Mucosa of gallbladder (tissue), 1 donor: ENCODE measurements around the gene NDC80. TPM values are rescaled to one million over a fixed set of nuclear protein-coding genes. Genes with fewer than 3 reads are reported as not detected.
A peak's percentile ranks its signal among the peaks of the same experiment; 100 is the strongest.
"Not testable (repeated sequence)": the region's sequence is repeated elsewhere in the genome, so short reads cannot be mapped to it uniquely, and the experiment has no call there.

Experiments used
- DNase-seq: peaks from one replicate; pipeline ENCODE4 v3.0.0-alpha.2; 2020; ENCODE audit warnings: low spot score
- total RNA-seq: library from RNA; stranded (reverse); gene quantifications from one replicate; pipeline ENCODE4 v1.2.1, GENCODE V29; 2021
- donor health status: DM: no; HTN: no; CAD: no.

Gene NDC80
- total RNA-seq, 1 donor from 2014 or later = 1.4 TPM

GRCh38 chr18:2625217-2625616, 53.9 kb downstream of the NDC80 start:
- DNase-seq = no peak

GRCh38 chr18:2627821-2628276, 56.5 kb downstream of the NDC80 start:
- DNase-seq = no peak

DNA sequence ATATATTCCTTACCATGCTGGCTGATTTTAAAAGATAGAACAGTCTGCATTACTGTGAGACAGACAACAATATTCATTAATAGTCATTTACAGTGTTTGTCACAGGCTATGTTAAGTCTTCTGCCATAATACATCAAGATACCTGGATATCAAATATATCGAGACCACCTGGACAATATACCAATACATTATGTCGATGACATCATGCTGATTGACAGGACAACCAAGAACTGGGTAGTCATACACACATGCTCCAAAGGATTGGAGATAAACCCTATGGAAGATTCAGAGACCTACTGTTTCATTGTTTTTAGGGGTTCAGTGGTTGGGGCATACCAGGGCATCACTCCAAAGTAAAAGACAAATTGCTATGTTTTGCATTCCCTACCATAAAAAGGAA, 57.6 kb downstream of the NDC80 start:
- no peak for DNase-seq

DNA sequence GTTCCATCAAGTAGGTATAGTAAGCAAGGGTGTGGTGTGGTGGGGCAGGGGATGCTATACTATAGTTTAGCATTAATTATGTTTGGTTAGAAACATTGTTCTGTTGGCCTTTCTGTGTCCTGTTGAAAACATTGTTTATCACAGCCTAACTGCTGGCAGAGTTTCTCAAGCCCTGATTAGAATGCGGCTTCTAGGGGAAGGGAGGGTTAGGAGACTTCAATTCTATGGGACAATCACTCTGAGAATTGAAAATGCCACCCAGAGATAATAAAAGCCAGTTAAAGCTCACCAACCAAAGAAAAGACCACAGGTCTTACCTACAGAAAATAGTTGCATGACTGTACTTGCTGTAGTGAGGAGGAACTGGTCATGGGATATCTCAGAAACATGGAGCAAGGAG, 64.2 kb downstream of the NDC80 start:
- DNase-seq = no peak

GRCh38 chr18:2636126-2636631, 64.8 kb downstream of the NDC80 start:
- no peak for DNase-seq

DNA sequence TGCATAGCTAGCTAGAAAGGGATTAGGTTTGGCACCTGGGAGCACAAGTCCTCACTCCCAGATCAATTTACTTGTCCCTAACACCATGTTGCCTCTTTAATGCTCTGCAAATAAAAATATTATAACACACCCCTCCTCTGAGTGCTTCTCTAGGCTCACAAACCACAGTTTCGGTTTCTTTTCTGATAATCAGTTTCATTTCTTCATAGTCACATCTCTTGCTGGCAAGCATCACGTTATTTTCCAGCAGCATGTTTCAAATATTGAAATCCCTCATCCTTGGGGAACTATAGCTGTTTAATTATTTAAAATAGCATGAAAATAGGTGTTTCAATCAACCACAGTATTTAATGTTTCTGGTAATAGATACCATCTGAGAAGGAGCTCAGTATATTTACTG, 70.3 kb downstream of the NDC80 start:
- DNase-seq = no peak

DNA sequence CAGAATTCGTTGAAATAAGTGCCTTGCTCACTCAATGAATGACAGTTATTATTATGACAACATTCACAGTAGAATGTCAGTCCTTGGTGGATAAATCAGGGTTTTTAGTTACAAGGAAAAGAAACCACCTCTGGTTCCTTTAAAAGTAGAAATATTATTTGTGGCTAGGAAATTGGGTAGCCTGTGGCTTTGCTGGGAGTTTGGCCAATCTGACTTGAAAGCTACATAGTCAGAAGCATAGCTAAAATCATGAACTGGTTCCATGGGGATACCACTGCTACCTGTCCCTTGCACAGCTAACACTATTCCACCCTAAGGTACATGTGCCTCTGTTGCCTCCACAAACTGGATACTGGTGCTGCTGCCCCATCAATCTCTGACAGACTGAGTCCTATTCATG, 71.4 kb downstream of the NDC80 start:
- no peak for DNase-seq

DNA sequence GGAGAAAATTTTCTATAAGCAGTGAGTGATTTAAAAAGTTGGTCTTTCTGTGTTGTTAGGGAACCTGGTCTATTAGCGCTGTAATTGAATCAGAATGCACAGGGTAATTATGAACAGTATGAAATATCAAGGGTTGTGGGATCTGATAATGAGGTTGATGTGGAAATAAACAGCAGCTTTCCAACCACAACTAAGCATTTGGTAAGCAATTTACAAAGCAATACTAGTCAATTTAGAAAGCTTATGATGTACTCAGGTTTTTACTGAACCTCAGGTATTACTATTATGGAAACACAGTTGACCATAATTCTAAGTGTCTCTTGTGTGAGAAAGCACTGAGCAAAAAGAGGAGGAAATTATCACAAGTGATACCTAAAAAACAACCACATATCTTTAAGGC, 73.2 kb downstream of the NDC80 start:
- no peak for DNase-seq

- no peak for DNase-seq
Observed at GRCh38 chr18:2651981-2652380, 80.6 kb downstream of the NDC80 start.

DNA sequence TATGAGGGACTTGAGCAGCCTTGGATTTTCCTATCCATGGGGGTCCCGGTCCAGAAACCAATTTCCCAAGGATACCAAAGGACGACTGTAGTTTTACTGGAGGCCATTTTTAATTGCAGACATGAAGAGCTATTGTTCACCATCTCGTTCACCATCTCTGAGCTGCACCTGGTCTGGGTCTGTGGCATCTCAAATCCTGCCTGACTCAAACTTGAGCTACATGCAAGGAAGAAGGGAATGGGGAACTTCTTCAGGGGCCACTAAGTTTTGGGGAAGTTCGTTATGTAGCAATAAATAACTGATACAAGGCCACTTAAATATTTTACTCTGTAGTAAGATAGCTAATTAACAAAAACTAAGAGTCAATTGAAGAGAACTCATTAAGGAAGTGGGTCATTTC, 82.1 kb downstream of the NDC80 start:
- DNase-seq = no peak

DNA sequence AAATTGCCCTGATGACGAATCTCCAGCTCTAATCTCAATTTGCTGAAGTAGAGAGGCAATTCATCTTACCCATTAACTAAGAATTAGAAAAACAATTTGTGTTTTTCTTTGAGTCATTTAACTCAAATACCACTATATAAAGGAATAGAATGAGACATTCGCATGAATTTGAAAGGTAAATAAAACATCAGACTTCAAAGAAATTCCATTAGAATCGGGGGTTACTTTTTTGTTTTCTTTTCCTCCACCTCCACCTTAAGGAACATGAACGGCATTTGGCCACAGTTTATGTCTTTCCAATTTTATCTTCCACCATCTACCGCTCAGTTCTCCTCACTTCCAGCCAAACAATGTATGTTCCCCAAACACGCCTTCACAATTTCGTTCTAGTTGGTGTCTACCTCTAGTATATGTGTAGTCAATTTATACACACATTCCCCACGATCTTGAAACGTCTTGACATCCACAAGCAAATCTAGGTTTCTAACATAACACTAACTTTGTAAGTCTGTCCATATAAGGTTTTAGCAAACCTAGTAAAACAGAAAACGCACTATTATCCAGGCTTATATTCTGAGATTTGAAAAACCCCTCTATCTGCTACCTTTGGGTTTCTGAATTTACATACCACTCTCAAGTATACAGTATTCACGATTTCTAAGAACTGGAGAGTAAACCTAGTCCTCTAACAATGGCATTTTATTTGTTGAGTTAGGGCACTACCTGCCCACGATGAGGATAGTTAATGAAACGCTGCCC, 83.0 kb downstream of the NDC80 start:
- DNase-seq = no peak

DNA sequence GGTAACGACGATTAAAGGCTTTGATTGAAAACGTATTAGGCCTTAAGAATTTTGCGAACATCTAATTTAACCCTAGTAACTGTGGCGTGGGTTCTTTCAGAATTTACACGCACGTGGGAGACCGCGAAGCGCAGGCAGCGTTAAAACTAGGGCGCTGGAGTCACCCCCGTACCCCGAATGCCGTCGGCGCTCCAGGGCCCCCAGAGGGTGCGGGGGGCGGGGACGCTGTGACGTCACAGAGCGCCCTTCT, 83.5 kb downstream of the NDC80 start:
- DNase-seq = peak; percentile 53

GRCh38 chr18:2655178-2655953, 84.0 kb downstream of the NDC80 start, which contains the start of gene SMCHD1:
TSS of gene SMCHD1 (plus strand) at chr18:2655726. CDS start at chr18:2656076, 350 bp downstream.
- peak; percentile 89 for DNase-seq

DNA sequence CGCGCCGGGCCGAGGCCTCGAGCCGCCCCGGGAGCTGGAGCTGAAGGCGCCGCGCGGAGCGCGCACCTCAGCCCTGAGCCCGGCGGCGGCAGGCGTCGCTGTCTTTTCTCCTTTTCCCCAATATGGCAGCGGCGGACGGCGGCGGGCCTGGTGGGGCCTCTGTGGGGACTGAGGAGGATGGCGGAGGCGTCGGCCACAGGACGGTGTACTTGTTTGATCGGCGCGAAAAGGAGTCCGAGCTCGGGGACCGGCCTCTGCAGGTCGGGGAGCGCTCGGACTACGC, 84.5 kb downstream of the NDC80 start:
- DNase-seq = no peak

DNA sequence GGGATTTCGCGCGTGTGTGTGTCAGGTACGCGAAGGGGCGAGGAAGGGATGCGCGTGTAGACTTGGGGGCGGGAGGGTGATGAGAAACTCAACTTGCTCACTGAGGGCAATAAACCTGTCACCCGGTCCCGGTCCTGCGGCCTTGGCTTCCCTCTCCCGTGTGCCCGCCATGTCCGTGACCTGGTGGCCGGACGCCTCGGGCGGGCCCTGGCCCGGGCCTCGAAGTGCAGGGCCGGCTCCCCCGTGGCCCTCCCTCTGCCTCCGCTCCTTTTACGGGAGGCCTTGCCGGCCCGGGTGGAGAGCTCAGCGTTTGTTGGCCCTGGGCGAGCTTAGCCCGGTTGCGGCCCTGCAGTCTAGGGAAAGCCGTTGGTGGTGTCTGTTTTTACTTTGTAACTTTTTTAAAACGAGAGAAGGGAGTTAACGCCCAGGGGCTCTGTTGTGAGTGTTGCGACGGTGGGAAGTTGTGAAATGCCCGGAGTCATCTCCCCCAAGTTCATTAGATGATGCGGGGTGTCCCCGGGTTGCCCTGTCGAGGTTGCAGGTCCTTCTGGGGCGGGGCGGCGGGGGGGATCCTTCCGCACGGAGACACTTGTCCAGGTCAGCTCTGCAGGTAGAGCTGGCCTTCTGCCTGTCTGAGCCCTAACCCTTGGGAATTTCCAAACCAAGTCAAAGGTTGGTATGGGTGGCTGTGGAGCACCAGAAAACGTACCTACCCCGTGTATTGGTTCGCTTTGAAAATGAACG, 85.1 kb downstream of the NDC80 start:
- DNase-seq = peak; percentile 31

DNA sequence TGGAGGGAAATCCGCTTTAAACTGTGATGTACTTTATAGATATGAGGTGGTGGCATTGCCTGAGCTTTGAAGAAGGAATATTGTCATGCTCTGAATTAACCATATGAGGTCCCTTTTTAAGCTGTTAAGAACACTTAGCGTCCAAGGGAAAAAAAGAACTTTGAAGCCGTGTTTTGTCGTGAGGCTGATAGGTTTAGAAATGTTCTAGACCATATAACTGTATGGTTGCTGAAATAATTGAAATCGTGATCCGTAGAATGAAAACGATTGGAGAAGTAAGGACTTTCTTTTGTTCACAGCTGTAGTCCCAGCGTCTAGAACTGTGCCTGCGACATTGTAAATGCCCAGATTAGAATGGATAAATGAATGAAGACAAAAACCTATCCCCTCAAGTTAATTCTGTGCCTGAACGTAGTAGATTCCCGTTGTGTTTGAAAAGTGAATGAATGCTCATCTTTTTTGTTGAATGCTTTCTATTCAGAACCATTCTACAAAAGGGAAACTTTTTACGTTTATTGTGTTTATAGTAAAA, 85.7 kb downstream of the NDC80 start:
- DNase-seq = no peak

DNA sequence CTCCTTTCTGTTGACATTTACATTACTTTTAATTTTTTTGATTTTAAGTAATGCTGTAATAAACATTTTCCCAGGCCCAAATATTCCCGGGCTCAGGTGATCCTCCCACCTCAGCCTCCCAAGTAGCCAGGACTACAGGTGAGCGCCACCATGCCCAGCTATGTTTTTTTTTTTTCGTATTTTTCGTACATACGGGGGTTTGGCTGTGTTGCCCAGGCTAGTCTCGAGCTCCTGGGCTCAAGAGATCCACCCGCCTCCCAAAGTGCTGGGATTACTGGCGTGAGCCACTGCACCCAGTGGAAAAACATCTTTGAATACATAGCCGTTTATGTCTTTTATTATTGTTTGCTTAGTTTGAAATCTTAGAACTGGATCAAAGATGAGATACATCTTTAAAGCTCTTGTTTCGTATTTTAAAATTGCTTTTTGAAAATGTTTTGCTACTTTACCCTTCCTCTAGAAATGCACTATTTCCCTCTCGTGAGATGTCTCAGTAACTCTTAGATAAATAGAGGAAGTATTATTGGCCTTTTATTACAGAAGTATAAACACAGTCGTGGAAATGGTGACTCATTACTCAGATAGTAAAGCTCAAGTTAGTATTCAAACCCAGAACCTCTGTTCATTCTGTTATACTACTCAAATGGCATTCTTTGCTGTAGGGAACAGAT, 86.6 kb downstream of the NDC80 start:
- DNase-seq = no peak

- DNase-seq = not testable (repeated sequence)
Observed at GRCh38 chr18:2660849-2661248, 89.5 kb downstream of the NDC80 start.

DNA sequence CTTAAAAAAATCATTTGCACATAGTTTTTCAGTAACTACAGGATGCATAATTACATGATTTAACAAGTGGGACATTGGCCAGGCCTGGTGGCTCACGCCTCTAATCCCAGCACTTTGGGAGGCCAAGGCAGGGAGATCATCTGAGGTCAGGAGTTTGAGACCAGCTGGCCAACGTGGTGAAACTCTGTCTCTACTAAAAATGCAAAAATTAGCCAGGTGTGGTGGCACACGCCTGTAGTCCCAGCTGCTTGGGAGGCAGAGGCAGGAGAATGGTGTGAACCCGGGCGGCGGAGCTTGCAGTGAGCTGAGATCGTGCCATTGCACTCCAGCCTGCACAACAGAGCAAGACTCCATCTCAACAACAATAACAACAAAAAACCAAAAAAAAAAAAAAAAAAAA, 90.9 kb downstream of the NDC80 start:
- DNase-seq = not testable (repeated sequence)

DNA sequence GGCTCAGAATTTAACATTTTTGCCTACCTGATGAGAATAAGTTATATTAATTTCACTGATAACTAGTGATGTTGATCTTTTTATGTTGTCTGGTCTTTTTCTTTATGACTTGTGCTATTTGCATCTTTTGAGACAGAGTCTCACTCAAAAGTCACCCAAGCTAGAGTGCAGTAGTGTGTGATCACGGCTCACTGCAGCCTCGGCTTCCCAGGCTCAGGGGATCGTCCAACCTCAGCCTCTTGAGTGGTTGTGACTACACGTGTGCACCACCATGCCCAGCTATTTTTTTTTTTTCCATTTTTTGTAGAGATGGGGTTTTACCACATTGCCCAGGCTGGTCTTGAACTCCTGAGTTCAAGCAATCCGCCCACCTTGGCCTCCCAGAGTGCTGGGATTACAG, 91.6 kb downstream of the NDC80 start:
- DNase-seq = no peak
